ENCODE measurements around the gene SH3D19.

Gene SH3D19

GRCh38 chr4:151219948-151220347 lies 105.5 kb downstream of the SH3D19 start:
- H3K4me3 ChIP-seq (ENCODE audit: low read length), result no peak overlapping the region
- no peak for TF ChIP-seq CTCF (conservative IDR thresholded peaks at IDR 0.05; ENCODE audit: low read depth, low read length)
- DNase-seq (ENCODE audit: low read depth), result no peak

GRCh38 chr4:151219091-151219490 lies 106.3 kb downstream of the SH3D19 start:
- no peak overlapping the region for H3K4me3 ChIP-seq (ENCODE audit: low read length)
- DNase-seq (ENCODE audit: low read depth), result no peak
- no peak for TF ChIP-seq CTCF (conservative IDR thresholded peaks at IDR 0.05; ENCODE audit: low read depth, low read length)

- no peak overlapping the region for H3K4me3 ChIP-seq (ENCODE audit: low read length)
- TF ChIP-seq CTCF (conservative IDR thresholded peaks at IDR 0.05; ENCODE audit: low read depth, low read length), result no peak
- DNase-seq (ENCODE audit: low read depth), result no peak
Measured at GRCh38 chr4:151218343-151218742, 107.1 kb downstream of the SH3D19 start.

GRCh38 chr4:151217326-151217725 lies 108.1 kb downstream of the SH3D19 start:
- no peak for TF ChIP-seq CTCF (conservative IDR thresholded peaks at IDR 0.05; ENCODE audit: low read depth, low read length)
- no peak for DNase-seq (ENCODE audit: low read depth)
- H3K4me3 ChIP-seq (ENCODE audit: low read length), result no peak overlapping the region

- H3K4me3 ChIP-seq (ENCODE audit: low read length), result no peak overlapping the region
- no peak for TF ChIP-seq CTCF (conservative IDR thresholded peaks at IDR 0.05; ENCODE audit: low read depth, low read length)
- no peak for DNase-seq (ENCODE audit: low read depth)
Measured at GRCh38 chr4:151215295-151215694, 110.1 kb downstream of the SH3D19 start.

GRCh38 chr4:151207868-151208267 lies 117.5 kb downstream of the SH3D19 start:
- H3K4me3 ChIP-seq (ENCODE audit: low read length), result no peak overlapping the region
- no peak for TF ChIP-seq CTCF (conservative IDR thresholded peaks at IDR 0.05; ENCODE audit: low read depth, low read length)
- no peak for DNase-seq (ENCODE audit: low read depth)

- no peak overlapping the region for H3K4me3 ChIP-seq (ENCODE audit: low read length)
- no peak for TF ChIP-seq CTCF (conservative IDR thresholded peaks at IDR 0.05; ENCODE audit: low read depth, low read length)
- no peak for DNase-seq (ENCODE audit: low read depth)
Measured at GRCh38 chr4:151207186-151207585, 118.2 kb downstream of the SH3D19 start.
